ENCODE measurements around the gene USH2A.

DNA sequence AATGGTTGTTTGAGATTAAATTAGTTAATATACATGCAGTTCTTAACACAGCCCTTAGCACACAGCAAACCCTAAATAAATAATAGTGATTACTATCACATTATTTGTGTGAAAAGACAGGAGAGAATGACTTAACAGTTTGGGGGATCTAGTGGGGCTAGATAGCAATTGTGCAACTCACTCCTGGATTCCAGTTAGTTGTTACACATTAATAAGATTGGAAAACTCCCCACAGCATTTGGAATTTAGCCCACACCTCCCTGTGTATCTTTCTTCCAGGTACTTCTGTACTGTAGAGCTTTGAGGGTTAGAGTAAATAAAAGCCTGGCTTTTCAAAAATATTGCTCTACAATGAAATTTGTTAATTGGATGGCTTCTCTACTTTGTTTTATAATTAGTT is 763.0 kb downstream of the USH2A start:
- TF ChIP-seq, protein P1, sequence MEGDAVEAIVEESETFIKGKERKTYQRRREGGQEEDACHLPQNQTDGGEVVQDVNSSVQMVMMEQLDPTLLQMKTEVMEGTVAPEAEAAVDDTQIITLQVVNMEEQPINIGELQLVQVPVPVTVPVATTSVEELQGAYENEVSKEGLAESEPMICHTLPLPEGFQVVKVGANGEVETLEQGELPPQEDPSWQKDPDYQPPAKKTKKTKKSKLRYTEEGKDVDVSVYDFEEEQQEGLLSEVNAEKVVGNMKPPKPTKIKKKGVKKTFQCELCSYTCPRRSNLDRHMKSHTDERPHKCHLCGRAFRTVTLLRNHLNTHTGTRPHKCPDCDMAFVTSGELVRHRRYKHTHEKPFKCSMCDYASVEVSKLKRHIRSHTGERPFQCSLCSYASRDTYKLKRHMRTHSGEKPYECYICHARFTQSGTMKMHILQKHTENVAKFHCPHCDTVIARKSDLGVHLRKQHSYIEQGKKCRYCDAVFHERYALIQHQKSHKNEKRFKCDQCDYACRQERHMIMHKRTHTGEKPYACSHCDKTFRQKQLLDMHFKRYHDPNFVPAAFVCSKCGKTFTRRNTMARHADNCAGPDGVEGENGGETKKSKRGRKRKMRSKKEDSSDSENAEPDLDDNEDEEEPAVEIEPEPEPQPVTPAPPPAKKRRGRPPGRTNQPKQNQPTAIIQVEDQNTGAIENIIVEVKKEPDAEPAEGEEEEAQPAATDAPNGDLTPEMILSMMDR (IDR thresholded peaks at IDR 0.05): no peak
- TF ChIP-seq POLR2A (IDR thresholded peaks at IDR 0.05): no peak
